Neural progenitor cell (in vitro differentiated cells): Measurements from ENCODE around the gene SHH. TPM values are rescaled to one million over a fixed set of nuclear protein-coding genes. Genes with fewer than 3 reads are reported as not detected.
"Not testable (repeated sequence)": the region's sequence is repeated elsewhere in the genome, so short reads cannot be mapped to it uniquely, and the experiment has no call there.

Experiments
- DNase-seq: peaks from one replicate; pipeline ENCODE4 v3.0.0-alpha.2; 2016; ENCODE audit warnings: low spot score
- H2AFZ ChIP-seq: fragments of 200-600 bp; sonication (generic); replicated peaks from 2 replicates; pipeline ENCODE4 v1.6.1; 2016; ENCODE audit warnings: antibody characterized with exemption
- H3F3A ChIP-seq: fragments of 200-600 bp; sonication (generic); 2 replicates; pipeline ENCODE4 v1.6.1; 2016; ENCODE audit warnings: antibody characterized with exemption, low read depth
- H3K27ac ChIP-seq: fragments of 200-600 bp; sonication (generic); 2 replicates; pipeline ENCODE4 v1.5.1; 2016; ENCODE audit warnings: mild to moderate bottlenecking
- H3K27me3 ChIP-seq: fragments of 200-600 bp; sonication (generic); 2 replicates; pipeline ENCODE4 v1.6.1; 2016; ENCODE audit warnings: mild to moderate bottlenecking, moderate library complexity
- H3K36me3 ChIP-seq: fragments of 200-600 bp; sonication (generic); 2 replicates; pipeline ENCODE4 v1.5.1; 2016
- H3K4me1 ChIP-seq: fragments of 200-600 bp; sonication (generic); 2 replicates; pipeline ENCODE4 v1.6.1; 2016; ENCODE audit warnings: mixed run types
- H3K4me2 ChIP-seq: fragments of 200-600 bp; sonication (generic); 2 replicates; pipeline ENCODE4 v1.6.1; 2016
- H3K4me3 ChIP-seq: fragments of 200-600 bp; sonication (generic); 2 replicates; pipeline ENCODE4 v1.5.1; 2016
- H3K79me2 ChIP-seq: fragments of 200-600 bp; sonication (generic); 2 replicates; pipeline ENCODE4 v1.6.1; 2016; ENCODE audit warnings: low read depth
- H3K9ac ChIP-seq: fragments of 200-600 bp; sonication (generic); 2 replicates; pipeline ENCODE4 v1.6.1; 2016
- H3K9me3 ChIP-seq: fragments of 200-600 bp; sonication (generic); 2 replicates; pipeline ENCODE4 v1.5.1; 2016; ENCODE audit warnings: low read depth
- H4K20me1 ChIP-seq: fragments of 200-600 bp; sonication (generic); 2 replicates; pipeline ENCODE4 v1.6.1; 2016; ENCODE audit warnings: low read depth
- H3K27ac Mint-ChIP-seq: 3 replicates; pipeline ENCODE4 v1.8.0; 2021; ENCODE audit warnings: mixed read lengths
- H3K27me3 Mint-ChIP-seq: 2 replicates; pipeline ENCODE4 v1.8.0; 2022; ENCODE audit warnings: low read depth, mild to moderate bottlenecking, inconsistent platforms, moderate library complexity, mixed read lengths; ENCODE audit not compliant: insufficient read depth
- H3K36me3 Mint-ChIP-seq: 3 replicates; pipeline ENCODE4 v1.8.0; 2021; ENCODE audit warnings: mixed read lengths
- H3K4me1 Mint-ChIP-seq: 3 replicates; pipeline ENCODE4 v1.8.0; 2021; ENCODE audit warnings: mixed read lengths
- H3K4me3 Mint-ChIP-seq: 3 replicates; pipeline ENCODE4 v1.8.0; 2021; ENCODE audit warnings: mild to moderate bottlenecking, moderate library complexity, mixed read lengths
- H3K9me3 Mint-ChIP-seq: 3 replicates; pipeline ENCODE4 v1.8.0; 2020; ENCODE audit warnings: mixed read lengths
- EZH2 ChIP-seq: fragments of 200-600 bp; sonication (generic); IDR thresholded peaks from 2 replicates; pipeline ENCODE4 v1.6.1; 2017; ENCODE audit warnings: antibody characterized with exemption, mild to moderate bottlenecking, moderate library complexity
- EZH2phosphoT487 ChIP-seq: fragments of 200-600 bp; sonication (generic); IDR thresholded peaks from 2 replicates; pipeline ENCODE4 v1.6.1; 2017; ENCODE audit warnings: antibody characterized with exemption
- total RNA-seq: library from RNA; depleted of rRNA; stranded (reverse); fragments of >200 nt; gene quantifications from 2 replicates; pipeline ENCODE4 v1.2.3, GENCODE V29; 2015; ENCODE audit warnings: low replicate concordance
- TF ChIP-seq, protein P1 (sequence below): fragments of 200-600 bp; sonication (generic); IDR thresholded peaks from 2 replicates; pipeline ENCODE4 v1.5.1; 2017; ENCODE audit warnings: antibody characterized with exemption, mild to moderate bottlenecking

Gene SHH
- total RNA-seq, 1 donor from 2014 or later, result not detected

DNA sequence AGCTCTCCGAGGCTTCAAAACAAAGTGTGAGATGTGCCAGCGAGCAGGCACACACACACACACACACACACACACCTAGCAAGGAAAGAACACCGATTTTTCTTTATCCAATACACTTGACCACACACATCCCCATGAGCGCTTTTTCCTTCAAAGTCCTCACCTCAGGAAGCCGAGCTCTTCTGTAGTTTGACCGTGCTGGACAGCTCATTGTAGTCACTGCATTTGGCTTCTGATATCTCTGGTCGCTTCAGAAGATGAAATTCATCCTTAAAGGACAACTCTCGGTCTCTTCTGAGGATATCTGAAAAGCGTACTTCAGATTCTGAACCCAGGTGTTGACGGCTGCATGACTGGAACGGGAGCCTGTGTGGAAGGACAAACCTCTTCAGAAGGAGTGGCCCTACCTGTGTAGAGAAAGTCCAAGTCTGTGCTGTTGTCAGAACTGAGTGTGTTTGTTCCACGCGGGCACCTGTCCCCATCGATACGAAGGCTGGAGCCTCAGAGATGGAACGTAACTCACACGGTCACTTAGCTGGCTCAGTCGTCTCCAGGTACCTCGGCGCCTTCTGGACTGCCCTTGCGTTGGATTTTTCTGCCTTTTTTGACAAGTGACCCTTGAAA, 28.1 kb upstream of the SHH start:
- no peak for DNase-seq
- H3K36me3 Mint-ChIP-seq, result no peaks in the 10 kb centered on the region
- Histone ChIP-seq H3K27me3 (no peaks in the 10 kb centered on the region), H3K36me3 (no peaks in the 10 kb centered on the region), H2AFZ (no peak overlapping the region), H4K20me1 (no peaks in the 10 kb centered on the region), H3K79me2 (no peaks in the 10 kb centered on the region), H3K4me2 (no peak overlapping the region), H3F3A (no peaks in the 10 kb centered on the region), H3K4me3 (no peak overlapping the region), H3K27ac (no peak overlapping the region), H3K4me1 (peaks cover 7% of the 10 kb centered on the region), H3K9me3 (no peaks in the 10 kb centered on the region), H3K9ac (no peak overlapping the region)
- no peak overlapping the region for H3K4me3 Mint-ChIP-seq
- H3K27me3 Mint-ChIP-seq, result no peaks in the 10 kb centered on the region
- no peaks in the 10 kb centered on the region for H3K9me3 Mint-ChIP-seq
- no peak overlapping the region for H3K27ac Mint-ChIP-seq
- H3K4me1 Mint-ChIP-seq, result peaks cover 3% of the 10 kb centered on the region
- TF ChIP-seq EZH2phosphoT487, result no peak
- TF ChIP-seq, protein P1, sequence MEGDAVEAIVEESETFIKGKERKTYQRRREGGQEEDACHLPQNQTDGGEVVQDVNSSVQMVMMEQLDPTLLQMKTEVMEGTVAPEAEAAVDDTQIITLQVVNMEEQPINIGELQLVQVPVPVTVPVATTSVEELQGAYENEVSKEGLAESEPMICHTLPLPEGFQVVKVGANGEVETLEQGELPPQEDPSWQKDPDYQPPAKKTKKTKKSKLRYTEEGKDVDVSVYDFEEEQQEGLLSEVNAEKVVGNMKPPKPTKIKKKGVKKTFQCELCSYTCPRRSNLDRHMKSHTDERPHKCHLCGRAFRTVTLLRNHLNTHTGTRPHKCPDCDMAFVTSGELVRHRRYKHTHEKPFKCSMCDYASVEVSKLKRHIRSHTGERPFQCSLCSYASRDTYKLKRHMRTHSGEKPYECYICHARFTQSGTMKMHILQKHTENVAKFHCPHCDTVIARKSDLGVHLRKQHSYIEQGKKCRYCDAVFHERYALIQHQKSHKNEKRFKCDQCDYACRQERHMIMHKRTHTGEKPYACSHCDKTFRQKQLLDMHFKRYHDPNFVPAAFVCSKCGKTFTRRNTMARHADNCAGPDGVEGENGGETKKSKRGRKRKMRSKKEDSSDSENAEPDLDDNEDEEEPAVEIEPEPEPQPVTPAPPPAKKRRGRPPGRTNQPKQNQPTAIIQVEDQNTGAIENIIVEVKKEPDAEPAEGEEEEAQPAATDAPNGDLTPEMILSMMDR, result no peak
- no peak for TF ChIP-seq EZH2

DNA sequence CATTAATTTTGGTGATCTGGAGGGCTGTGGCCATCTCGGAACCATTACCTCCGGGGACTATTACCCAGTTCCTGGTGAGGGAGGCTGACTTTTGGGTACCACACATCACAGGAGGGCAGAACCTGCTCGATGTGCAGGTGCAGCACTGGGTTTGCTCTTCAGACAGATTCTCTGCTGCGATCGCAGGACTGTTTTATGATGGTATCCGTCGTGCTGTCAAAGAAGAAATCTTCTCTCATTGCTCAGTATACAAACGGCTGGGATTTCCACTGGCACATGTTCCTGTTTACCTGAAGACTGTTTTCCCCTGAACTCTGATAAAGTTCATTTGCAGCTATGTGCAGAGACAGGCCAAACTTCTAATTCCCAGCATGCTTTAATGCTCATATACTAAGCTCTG, 27.2 kb upstream of the SHH start:
- Mint-ChIP-seq H3K4me1 (peaks cover 3% of the 10 kb centered on the region), H3K4me3 (no peak overlapping the region), H3K27ac (no peak overlapping the region), H3K27me3 (no peaks in the 10 kb centered on the region), H3K9me3 (no peaks in the 10 kb centered on the region), H3K36me3 (no peaks in the 10 kb centered on the region)
- Histone ChIP-seq H3K4me3 (no peak overlapping the region), H3K4me2 (no peak overlapping the region), H3K27ac (no peak overlapping the region), H3K4me1 (peaks cover 7% of the 10 kb centered on the region), H3K27me3 (no peaks in the 10 kb centered on the region), H3K9ac (no peak overlapping the region), H3K36me3 (no peaks in the 10 kb centered on the region), H3K79me2 (no peaks in the 10 kb centered on the region), H4K20me1 (no peaks in the 10 kb centered on the region), H3K9me3 (no peaks in the 10 kb centered on the region), H2AFZ (no peak overlapping the region), H3F3A (no peaks in the 10 kb centered on the region)
- no peak for TF ChIP-seq EZH2phosphoT487
- TF ChIP-seq, protein P1, result no peak
- TF ChIP-seq EZH2, result no peak
- no peak for DNase-seq

DNA sequence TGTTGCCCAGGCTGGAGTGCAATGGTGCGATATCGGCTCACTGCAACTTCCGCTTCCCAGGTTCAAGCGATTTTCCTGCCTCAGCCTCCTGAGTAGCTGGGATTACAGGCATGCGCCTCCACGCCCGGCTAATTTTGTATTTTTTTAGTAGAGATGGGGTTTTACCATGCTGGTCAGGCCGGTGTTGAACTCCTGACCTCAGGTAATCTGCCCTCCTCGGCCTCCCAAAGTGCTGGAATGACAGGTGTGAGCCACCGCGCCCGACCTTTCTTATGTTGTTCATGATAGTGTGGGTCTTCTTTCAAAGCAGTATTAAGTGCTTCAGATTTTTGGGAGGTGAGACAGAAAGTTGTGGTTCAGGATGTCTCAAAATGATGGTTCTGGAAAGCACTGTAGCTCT, 26.0 kb upstream of the SHH start:
- not testable (repeated sequence) for H3K4me1 ChIP-seq, H3K27ac Mint-ChIP-seq, DNase-seq, H3K36me3 ChIP-seq, H3K27ac ChIP-seq, H3K4me3 ChIP-seq, H3K36me3 Mint-ChIP-seq, H3K4me3 Mint-ChIP-seq, H3K79me2 ChIP-seq, H3K9ac ChIP-seq, H4K20me1 ChIP-seq, H3K4me2 ChIP-seq, H3K9me3 ChIP-seq, H3K9me3 Mint-ChIP-seq, H3F3A ChIP-seq, H3K27me3 Mint-ChIP-seq, H2AFZ ChIP-seq, H3K27me3 ChIP-seq, H3K4me1 Mint-ChIP-seq

DNA sequence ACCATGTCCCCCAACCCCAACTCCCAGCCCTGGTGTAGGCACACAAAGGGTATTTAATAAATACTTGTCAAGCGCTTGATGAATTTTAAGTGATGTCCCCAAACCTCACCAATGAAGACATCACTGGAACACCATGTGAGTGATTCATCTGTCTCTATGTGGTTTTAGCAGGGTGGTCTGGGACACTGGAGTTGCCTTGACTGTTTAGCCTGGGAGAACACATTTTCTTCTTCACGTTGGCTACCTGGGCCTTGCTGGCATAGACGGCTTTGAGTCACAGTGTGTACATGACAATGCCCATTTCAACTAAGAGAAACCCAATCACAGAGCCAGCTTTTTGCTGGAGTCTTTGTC, 24.8 kb upstream of the SHH start:
- Mint-ChIP-seq H3K9me3 (no peaks in the 10 kb centered on the region), H3K27ac (no peak overlapping the region), H3K36me3 (no peaks in the 10 kb centered on the region), H3K27me3 (peaks cover 1% of the 10 kb centered on the region), H3K4me3 (no peak overlapping the region), H3K4me1 (peaks cover 3% of the 10 kb centered on the region)
- H3K4me3 ChIP-seq, result no peak overlapping the region
- H3K36me3 ChIP-seq, result no peaks in the 10 kb centered on the region
- no peak overlapping the region for H3K27ac ChIP-seq
- H3F3A ChIP-seq, result no peaks in the 10 kb centered on the region
- H3K4me1 ChIP-seq, result peaks cover 7% of the 10 kb centered on the region
- no peaks in the 10 kb centered on the region for H4K20me1 ChIP-seq
- no peak overlapping the region for H3K9ac ChIP-seq
- no peaks in the 10 kb centered on the region for H3K9me3 ChIP-seq
- H2AFZ ChIP-seq, result no peak overlapping the region
- DNase-seq, result no peak
- H3K79me2 ChIP-seq, result no peaks in the 10 kb centered on the region
- TF ChIP-seq EZH2, result no peak
- TF ChIP-seq, protein P1, result no peak
- TF ChIP-seq EZH2phosphoT487, result no peak
- H3K4me2 ChIP-seq, result no peak overlapping the region
- no peaks in the 10 kb centered on the region for H3K27me3 ChIP-seq
